K562 (cell line): ENCODE data around the gene DMAC2. TPM values are rescaled to one million over a fixed set of nuclear protein-coding genes. Genes with fewer than 3 reads are reported as not detected.

Experiments used
- HDGF ChIP-seq: fragments of 450-650 bp; IDR thresholded peaks from 2 replicates; pipeline ENCODE4 v1.6.1; 2016
- NR4A1 ChIP-seq, 2 experiments: fragments of 250-450 bp in 1 of 2; fragments of 450-650 bp in 1 of 2; sonication (Bioruptor Pico) in 1 of 2; IDR thresholded peaks; 2 replicates each; pipeline versions ENCODE4 v1.4.0 to v1.6.1; 2016 to 2020; ENCODE audit warnings: mild to moderate bottlenecking in 2 of 2, missing compliant biosample characterization in 1 of 2, missing genetic modification characterization in 1 of 2, moderate library complexity in 1 of 2
- ZC3H4 ChIP-seq: sonication (generic); formaldehyde crosslinking; IDR thresholded peaks from 2 replicates; pipeline ENCODE4 v1.9.0; 2021; ENCODE audit warnings: missing genetic modification reagents, borderline replicate concordance
- ZNF695 ChIP-seq: fragments of 450-650 bp; formaldehyde crosslinking; IDR thresholded peaks from 2 replicates; pipeline ENCODE4 v1.4.0; 2020; ENCODE audit warnings: mild to moderate bottlenecking, moderate library complexity
- ZSCAN29 ChIP-seq: fragments of 450-650 bp; IDR thresholded peaks from 2 replicates; pipeline ENCODE4 v1.6.1; 2017
- polyA plus RNA-seq, 8 experiments: library from polyadenylated mRNA; depleted of rRNA in 4 of 8; stranded (reverse) in 5 of 8; unstranded in 3 of 8; fragments of >200 nt; fragmentation: Nextera tagmentation in 2 of 8; fragmentation: Illumina TruSeq in 1 of 8; extraction: Ambion mirVana in 2 of 8; extraction: Trizol in 1 of 8; gene quantifications; 2 replicates each; pipeline versions ENCODE4 v1.2.1 to v1.2.3, GENCODE V29; 2011 to 2014; ENCODE audit warnings: inconsistent platforms in 1 of 8, missing spikeins in 1 of 8
- total RNA-seq, 7 experiments: library from RNA; depleted of rRNA in 6 of 7; stranded (reverse); fragments of >200 nt in 6 of 7; fragmentation: Illumina TruSeq in 2 of 7; extraction: Trizol in 2 of 7; gene quantifications; 2 replicates each; pipeline versions ENCODE4 v1.2.1 to v1.2.3, GENCODE V29; 2011 to 2021; ENCODE audit warnings: low replicate concordance in 1 of 7
- TF ChIP-seq, protein P1 (sequence below): sonication (generic); formaldehyde crosslinking; IDR thresholded peaks from 2 replicates; pipeline ENCODE4 v1.8.1; 2022; ENCODE audit warnings: missing genetic modification reagents
- TF ChIP-seq, protein P2 (sequence below): fragments of 250-450 bp; sonication (Bioruptor Pico); IDR thresholded peaks from 2 replicates; pipeline ENCODE4 v1.8.0; 2021; ENCODE audit warnings: moderate library complexity, mild to moderate bottlenecking, inconsistent platforms

Gene DMAC2
- total and polyA plus RNA-seq, 9 of the 15 experiments (the other 6 are each of a cell fraction or from before 2014, with no cell fraction given): 12.9 to 61.2 (median 43.1) TPM

DNA sequence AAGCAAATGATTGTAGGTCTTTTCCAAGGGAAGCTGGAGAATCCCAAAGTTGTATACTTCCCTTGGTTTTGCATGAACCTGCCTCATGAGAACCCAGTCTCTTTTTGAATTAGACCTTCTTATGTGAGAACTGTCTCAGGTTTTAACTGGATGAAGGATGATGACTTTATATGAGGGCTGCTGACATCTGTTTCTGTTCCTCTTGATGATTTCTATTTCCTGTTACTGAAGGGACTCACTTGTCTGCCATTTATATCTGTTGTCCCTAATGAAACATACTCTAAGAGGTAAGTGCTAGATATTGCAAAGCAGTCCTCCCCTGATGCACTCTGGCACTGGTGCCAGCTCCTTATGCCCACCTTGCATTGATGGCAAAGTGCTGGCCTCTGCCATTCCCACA lies 36.9 kb upstream of the DMAC2 start (continued):
- TF ChIP-seq NR4A1 (CRISPR knock-in tag; IDR thresholded peaks at IDR 0.05) (no peak), NR4A1 (tag; IDR thresholded peaks at IDR 0.05) (no peak), ZSCAN29 (no peak), HDGF (no peak), ZNF695 (no peak), ZC3H4 (no peak)
- TF ChIP-seq, protein P1, sequence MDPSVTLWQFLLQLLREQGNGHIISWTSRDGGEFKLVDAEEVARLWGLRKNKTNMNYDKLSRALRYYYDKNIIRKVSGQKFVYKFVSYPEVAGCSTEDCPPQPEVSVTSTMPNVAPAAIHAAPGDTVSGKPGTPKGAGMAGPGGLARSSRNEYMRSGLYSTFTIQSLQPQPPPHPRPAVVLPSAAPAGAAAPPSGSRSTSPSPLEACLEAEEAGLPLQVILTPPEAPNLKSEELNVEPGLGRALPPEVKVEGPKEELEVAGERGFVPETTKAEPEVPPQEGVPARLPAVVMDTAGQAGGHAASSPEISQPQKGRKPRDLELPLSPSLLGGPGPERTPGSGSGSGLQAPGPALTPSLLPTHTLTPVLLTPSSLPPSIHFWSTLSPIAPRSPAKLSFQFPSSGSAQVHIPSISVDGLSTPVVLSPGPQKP (CRISPR knock-in tag): no peak
- TF ChIP-seq, protein P2, sequence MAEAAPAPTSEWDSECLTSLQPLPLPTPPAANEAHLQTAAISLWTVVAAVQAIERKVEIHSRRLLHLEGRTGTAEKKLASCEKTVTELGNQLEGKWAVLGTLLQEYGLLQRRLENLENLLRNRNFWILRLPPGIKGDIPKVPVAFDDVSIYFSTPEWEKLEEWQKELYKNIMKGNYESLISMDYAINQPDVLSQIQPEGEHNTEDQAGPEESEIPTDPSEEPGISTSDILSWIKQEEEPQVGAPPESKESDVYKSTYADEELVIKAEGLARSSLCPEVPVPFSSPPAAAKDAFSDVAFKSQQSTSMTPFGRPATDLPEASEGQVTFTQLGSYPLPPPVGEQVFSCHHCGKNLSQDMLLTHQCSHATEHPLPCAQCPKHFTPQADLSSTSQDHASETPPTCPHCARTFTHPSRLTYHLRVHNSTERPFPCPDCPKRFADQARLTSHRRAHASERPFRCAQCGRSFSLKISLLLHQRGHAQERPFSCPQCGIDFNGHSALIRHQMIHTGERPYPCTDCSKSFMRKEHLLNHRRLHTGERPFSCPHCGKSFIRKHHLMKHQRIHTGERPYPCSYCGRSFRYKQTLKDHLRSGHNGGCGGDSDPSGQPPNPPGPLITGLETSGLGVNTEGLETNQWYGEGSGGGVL (CRISPR knock-in tag): no peak
